Measurements from ENCODE around the gene CYP26A1.

Gene CYP26A1

GRCh38 chr10:93060887-93061593 lies 12.7 kb upstream of the CYP26A1 start:
- peaks cover 16 to 74% (median 35%) of the 10 kb centered on the region in 5 experiments for H3K27me3 ChIP-seq (replicated peaks in 2 of 5; ENCODE audit: control insufficient read depth in 4 of 5, insufficient read depth in 5 of 5, low read length in 4 of 5)
- 27% methylated on average over 41 of the region's 45 CpGs for WGBS (ENCODE audit: insufficient coverage)
- H3K4me3 ChIP-seq (ENCODE audit: control insufficient read depth in 1 of 7, extremely low read depth in 1 of 7, insufficient read depth in 4 of 7, low read depth in 2 of 7, low read length in 6 of 7) = no peak overlapping the region
- peaks cover 0 to 5% (median 0%) of the 10 kb centered on the region in 5 experiments for H3K9me3 ChIP-seq (ENCODE audit: control extremely low read depth in 1 of 5, control insufficient read depth in 4 of 5, insufficient read depth in 2 of 5, low read depth in 1 of 5, low read length in 4 of 5)
- H3K4me1 ChIP-seq (ENCODE audit: control extremely low read depth in 1 of 4, control insufficient read depth in 4 of 4, insufficient read depth in 4 of 4, low read length in 3 of 4) = peaks cover 2 to 40% (median 28%) of the 10 kb centered on the region in 4 experiments
- DNase-seq = no peak
- CTCF ChIA-PET = interaction anchor here (1.0 to 7.2 kb wide), 7 partner anchors 8 to 145 kb away, joined by 3 to 76 read pairs (median 4); partner anchors contain the start of gene CYP26A1
- peaks cover 7 to 26% (median 15%) of the 10 kb centered on the region in 4 experiments for H3K36me3 ChIP-seq (ENCODE audit: control insufficient read depth in 4 of 4, insufficient read depth in 4 of 4, low read length in 3 of 4)
- POLR2A ChIA-PET = no interaction called here
- no peak overlapping the region for H3K27ac ChIP-seq (ENCODE audit: insufficient read depth in 1 of 2, low read depth in 1 of 2, low read length in 2 of 2, poor library complexity in 1 of 2, severe bottlenecking in 2 of 2)

GRCh38 chr10:93061594-93062513 lies 11.8 kb upstream of the CYP26A1 start:
- peaks cover 2 to 45% (median 32%) of the 10 kb centered on the region in 4 experiments for H3K4me1 ChIP-seq (ENCODE audit: control extremely low read depth in 1 of 4, control insufficient read depth in 4 of 4, insufficient read depth in 4 of 4, low read length in 3 of 4)
- POLR2A ChIA-PET = no interaction called here
- peak; percentile 49 to 66 (median 60) for DNase-seq
- peaks cover 16 to 82% (median 40%) of the 10 kb centered on the region in 5 experiments for H3K27me3 ChIP-seq (replicated peaks in 2 of 5; ENCODE audit: control insufficient read depth in 4 of 5, insufficient read depth in 5 of 5, low read length in 4 of 5)
- CTCF ChIA-PET = interaction anchor here (0.7 to 7.2 kb wide), 12 partner anchors 9 to 450 kb away, joined by 3 to 76 read pairs (median 4); partner anchors contain the start of gene CYP26A1
- peaks cover 0 to 5% (median 0%) of the 10 kb centered on the region in 5 experiments for H3K9me3 ChIP-seq (ENCODE audit: control extremely low read depth in 1 of 5, control insufficient read depth in 4 of 5, insufficient read depth in 2 of 5, low read depth in 1 of 5, low read length in 4 of 5)
- 3% methylated on average over 53 of the region's 57 CpGs for WGBS (ENCODE audit: insufficient coverage)
- peak overlapping the region; percentile 28 to 81 (median 63) for H3K4me3 ChIP-seq (ENCODE audit: control insufficient read depth in 1 of 7, extremely low read depth in 1 of 7, insufficient read depth in 4 of 7, low read depth in 2 of 7, low read length in 6 of 7)
- H3K36me3 ChIP-seq (ENCODE audit: control insufficient read depth in 4 of 4, insufficient read depth in 4 of 4, low read length in 3 of 4) = peaks cover 7 to 26% (median 15%) of the 10 kb centered on the region in 4 experiments
- no peak overlapping the region for H3K27ac ChIP-seq (ENCODE audit: insufficient read depth in 1 of 2, low read depth in 1 of 2, low read length in 2 of 2, poor library complexity in 1 of 2, severe bottlenecking in 2 of 2)

- Histone ChIP-seq H3K27me3 (replicated peaks in 2 of 5; ENCODE audit: control insufficient read depth in 4 of 5, insufficient read depth in 5 of 5, low read length in 4 of 5) (peaks cover 19 to 90% (median 48%) of the 10 kb centered on the region in 5 experiments), H3K9me3 (ENCODE audit: control extremely low read depth in 1 of 5, control insufficient read depth in 4 of 5, insufficient read depth in 2 of 5, low read depth in 1 of 5, low read length in 4 of 5) (peaks cover 0 to 5% (median 0%) of the 10 kb centered on the region in 5 experiments), H3K4me1 (ENCODE audit: control extremely low read depth in 1 of 4, control insufficient read depth in 4 of 4, insufficient read depth in 4 of 4, low read length in 3 of 4) (peaks cover 2 to 45% (median 32%) of the 10 kb centered on the region in 4 experiments), H3K4me3 (ENCODE audit: control insufficient read depth in 1 of 7, extremely low read depth in 1 of 7, insufficient read depth in 4 of 7, low read depth in 2 of 7, low read length in 6 of 7) (peak overlapping the region; percentile 28 to 81 (median 63)), H3K27ac (ENCODE audit: insufficient read depth in 1 of 2, low read depth in 1 of 2, low read length in 2 of 2, poor library complexity in 1 of 2, severe bottlenecking in 2 of 2) (no peak overlapping the region), H3K36me3 (ENCODE audit: control insufficient read depth in 4 of 4, insufficient read depth in 4 of 4, low read length in 3 of 4) (peaks cover 7 to 26% (median 15%) of the 10 kb centered on the region in 4 experiments)
- peak; percentile 74 to 87 (median 87) for DNase-seq
- ChIA-PET CTCF (interaction anchor here (0.6 to 7.2 kb wide), 11 partner anchors 8 to 495 kb away, joined by 3 to 76 read pairs (median 4); partner anchors contain the start of gene CYP26A1), POLR2A (no interaction called here)
- 1% methylated on average over 51 of the region's 68 CpGs for WGBS (ENCODE audit: insufficient coverage)
Measured at GRCh38 chr10:93062514-93063143, 11.1 kb upstream of the CYP26A1 start.

- CTCF ChIA-PET = interaction anchor here (0.6 to 7.2 kb wide), 7 partner anchors 7 to 495 kb away, joined by 3 to 76 read pairs (median 4); partner anchors contain the start of gene CYP26A1
- no peak for DNase-seq
- 16% methylated on average over 43 of the region's 43 CpGs for WGBS (ENCODE audit: insufficient coverage)
- POLR2A ChIA-PET = no interaction called here
- peaks cover 2 to 51% (median 38%) of the 10 kb centered on the region in 4 experiments for H3K4me1 ChIP-seq (ENCODE audit: control extremely low read depth in 1 of 4, control insufficient read depth in 4 of 4, insufficient read depth in 4 of 4, low read length in 3 of 4)
- peaks cover 22 to 95% (median 54%) of the 10 kb centered on the region in 5 experiments for H3K27me3 ChIP-seq (replicated peaks in 2 of 5; ENCODE audit: control insufficient read depth in 4 of 5, insufficient read depth in 5 of 5, low read length in 4 of 5)
- H3K27ac ChIP-seq (ENCODE audit: insufficient read depth in 1 of 2, low read depth in 1 of 2, low read length in 2 of 2, poor library complexity in 1 of 2, severe bottlenecking in 2 of 2) = no peak overlapping the region
- H3K4me3 ChIP-seq (ENCODE audit: control insufficient read depth in 1 of 7, extremely low read depth in 1 of 7, insufficient read depth in 4 of 7, low read depth in 2 of 7, low read length in 6 of 7) = peak overlapping the region in 3 of 7 experiments; percentile 63 to 81 (median 74)
- peaks cover 0 to 5% (median 0%) of the 10 kb centered on the region in 5 experiments for H3K9me3 ChIP-seq (ENCODE audit: control extremely low read depth in 1 of 5, control insufficient read depth in 4 of 5, insufficient read depth in 2 of 5, low read depth in 1 of 5, low read length in 4 of 5)
- H3K36me3 ChIP-seq (ENCODE audit: control insufficient read depth in 4 of 4, insufficient read depth in 4 of 4, low read length in 3 of 4) = peaks cover 4 to 20% (median 12%) of the 10 kb centered on the region in 4 experiments
Measured at GRCh38 chr10:93063144-93063976, 10.3 kb upstream of the CYP26A1 start.

GRCh38 chr10:93063977-93064660 lies 9.6 kb upstream of the CYP26A1 start:
- Histone ChIP-seq H3K36me3 (ENCODE audit: control insufficient read depth in 4 of 4, insufficient read depth in 4 of 4, low read length in 3 of 4) (peaks cover 2 to 13% (median 8%) of the 10 kb centered on the region in 4 experiments), H3K27ac (ENCODE audit: insufficient read depth in 1 of 2, low read depth in 1 of 2, low read length in 2 of 2, poor library complexity in 1 of 2, severe bottlenecking in 2 of 2) (no peak overlapping the region), H3K9me3 (ENCODE audit: control extremely low read depth in 1 of 5, control insufficient read depth in 4 of 5, insufficient read depth in 2 of 5, low read depth in 1 of 5, low read length in 4 of 5) (peaks cover 0 to 5% (median 0%) of the 10 kb centered on the region in 5 experiments), H3K4me1 (ENCODE audit: control extremely low read depth in 1 of 4, control insufficient read depth in 4 of 4, insufficient read depth in 4 of 4, low read length in 3 of 4) (peaks cover 2 to 59% (median 45%) of the 10 kb centered on the region in 4 experiments), H3K4me3 (ENCODE audit: control insufficient read depth in 1 of 7, extremely low read depth in 1 of 7, insufficient read depth in 4 of 7, low read depth in 2 of 7, low read length in 6 of 7) (no peak overlapping the region), H3K27me3 (replicated peaks in 2 of 5; ENCODE audit: control insufficient read depth in 4 of 5, insufficient read depth in 5 of 5, low read length in 4 of 5) (peaks cover 15 to 99% (median 62%) of the 10 kb centered on the region in 5 experiments)
- DNase-seq = no peak
- CTCF ChIA-PET = interaction anchor here (1.2 to 7.2 kb wide), 3 partner anchors 12 to 293 kb away, joined by 4 to 76 read pairs (median 4); partner anchors contain the start of gene CYP26A1
- POLR2A ChIA-PET = no interaction called here
- whole genome bisulfite sequencing (ENCODE audit: insufficient coverage) = 90% methylated on average over 8 of the region's 9 CpGs
